IMR-90 (cell line): Measurements from ENCODE around the gene TPST1.
"Not testable (repeated sequence)": the region's sequence is repeated elsewhere in the genome, so short reads cannot be mapped to it uniquely, and the experiment has no call there.

Experiments
- BHLHE40 ChIP-seq: fragments of 150-350 bp; IDR thresholded peaks from 2 replicates; pipeline ENCODE4 v1.6.1; 2016; ENCODE audit warnings: mild to moderate bottlenecking, low read depth, low read length
- CEBPB ChIP-seq: IDR thresholded peaks from 2 replicates; pipeline ENCODE4 v1.6.1; 2012; ENCODE audit warnings: low read depth, low read length, improper control_type of control experiment
- CHD1 ChIP-seq: IDR thresholded peaks from 2 replicates; pipeline ENCODE4 v1.6.1; 2012; ENCODE audit warnings: low read depth, low read length, improper control_type of control experiment
- CTCF ChIP-seq: conservative IDR thresholded peaks from 2 replicates; pipeline ENCODE4 v1.5.1; 2012; ENCODE audit warnings: mild to moderate bottlenecking, low read depth, low read length, improper control_type of control experiment
- FOS ChIP-seq: fragments of 150-350 bp; IDR thresholded peaks from 2 replicates; pipeline ENCODE4 v1.6.1; 2016; ENCODE audit warnings: low read depth, low read length
- MAFK ChIP-seq: IDR thresholded peaks from 2 replicates; pipeline ENCODE4 v1.6.1; 2012; ENCODE audit warnings: low read depth, low read length, improper control_type of control experiment
- MAZ ChIP-seq: IDR thresholded peaks from 2 replicates; pipeline ENCODE4 v1.6.1; 2012; ENCODE audit warnings: low read depth, mild to moderate bottlenecking, low read length, improper control_type of control experiment, moderate library complexity, borderline replicate concordance
- MXI1 ChIP-seq: IDR thresholded peaks from 2 replicates; pipeline ENCODE4 v1.6.1; 2012; ENCODE audit warnings: low read depth, mild to moderate bottlenecking, low read length, moderate library complexity, borderline replicate concordance
- POLR2A ChIP-seq: IDR thresholded peaks from 2 replicates; pipeline ENCODE4 v1.6.1; 2012; ENCODE audit warnings: mild to moderate bottlenecking, low read depth, low read length
- RAD21 ChIP-seq: IDR thresholded peaks from 2 replicates; pipeline ENCODE4 v1.6.1; 2012; ENCODE audit warnings: low read length, improper control_type of control experiment
- RCOR1 ChIP-seq: IDR thresholded peaks from 2 replicates; pipeline ENCODE4 v1.6.1; 2012; ENCODE audit warnings: mild to moderate bottlenecking, low read length, improper control_type of control experiment; ENCODE audit not compliant: insufficient replicate concordance
- RFX5 ChIP-seq: IDR thresholded peaks from 2 replicates; pipeline ENCODE4 v1.8.0; 2012; ENCODE audit warnings: low read depth, mild to moderate bottlenecking, low read length, moderate library complexity
- SMC3 ChIP-seq: fragments of 150-350 bp; IDR thresholded peaks from 2 replicates; pipeline ENCODE4 v1.6.1; 2016; ENCODE audit warnings: low read depth, mild to moderate bottlenecking, antibody characterized with exemption, low read length, moderate library complexity
- TF ChIP-seq, protein P1 (sequence below): fragments of 150-350 bp; IDR thresholded peaks from 2 replicates; pipeline ENCODE4 v1.6.1; 2016; ENCODE audit warnings: low read depth, mild to moderate bottlenecking, low read length, moderate library complexity, borderline replicate concordance

- TF ChIP-seq CTCF, FOS, RAD21, RFX5, POLR2A, MAFK, MXI1, BHLHE40, SMC3, CEBPB, MAZ, RCOR1, CHD1: not testable (repeated sequence)
- TF ChIP-seq, protein P1, sequence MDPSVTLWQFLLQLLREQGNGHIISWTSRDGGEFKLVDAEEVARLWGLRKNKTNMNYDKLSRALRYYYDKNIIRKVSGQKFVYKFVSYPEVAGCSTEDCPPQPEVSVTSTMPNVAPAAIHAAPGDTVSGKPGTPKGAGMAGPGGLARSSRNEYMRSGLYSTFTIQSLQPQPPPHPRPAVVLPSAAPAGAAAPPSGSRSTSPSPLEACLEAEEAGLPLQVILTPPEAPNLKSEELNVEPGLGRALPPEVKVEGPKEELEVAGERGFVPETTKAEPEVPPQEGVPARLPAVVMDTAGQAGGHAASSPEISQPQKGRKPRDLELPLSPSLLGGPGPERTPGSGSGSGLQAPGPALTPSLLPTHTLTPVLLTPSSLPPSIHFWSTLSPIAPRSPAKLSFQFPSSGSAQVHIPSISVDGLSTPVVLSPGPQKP, result not testable (repeated sequence)
Observed at GRCh38 chr7:66398841-66399240, 193.7 kb downstream of the TPST1 start.
